Right lobe of liver (tissue), 6 donors: ENCODE measurements around the gene C15orf61. TPM values are rescaled to one million over a fixed set of nuclear protein-coding genes. Genes with fewer than 3 reads are reported as not detected.

Source experiments
- ATAC-seq, 4 donors: fragments of 200-7000 bp; cut with Tn5 transposase; one replicate each; pipeline ENCODE4 v1.9.1; 2020; ENCODE audit warnings: mild to moderate bottlenecking in 4 of 4, moderate library complexity in 4 of 4
- DNase-seq, 3 donors: peaks; one replicate each; pipeline ENCODE4 v3.0.0-alpha.2; 2020
- H3K27ac ChIP-seq, 3 donors: fragments of 200-600 bp; one replicate each; pipeline ENCODE4 v1.8.0; 2022
- H3K27me3 ChIP-seq, 2 donors: fragments of 200-600 bp; one replicate each; pipeline ENCODE4 v1.8.0; 2022
- H3K36me3 ChIP-seq, 4 donors: fragments of 200-600 bp; sonication (generic) in 1 of 4; one replicate each; pipeline versions ENCODE4 v1.5.1 to v1.8.0; 2017 to 2022; ENCODE audit warnings: control low read depth in 1 of 4
- H3K4me1 ChIP-seq, 4 donors: fragments of 200-600 bp; sonication (generic) in 1 of 4; one replicate each; pipeline versions ENCODE4 v1.5.1 to v1.8.0; 2017 to 2022; ENCODE audit warnings: control low read depth in 1 of 4
- H3K4me3 ChIP-seq, 3 donors: fragments of 200-600 bp; one replicate each; pipeline ENCODE4 v1.8.0; 2022
- H3K9me3 ChIP-seq, 4 donors: fragments of 200-600 bp; sonication (generic) in 1 of 4; one replicate each; pipeline versions ENCODE4 v1.5.1 to v1.8.0; 2017 to 2022; ENCODE audit warnings: control low read depth in 1 of 4
- CTCF ChIP-seq, 4 donors: fragments of 200-600 bp in 3 of 4; fragments of 450-650 bp in 1 of 4; IDR thresholded peaks; one replicate each; pipeline versions ENCODE4 v1.5.1 to v1.8.0; 2016 to 2022; ENCODE audit warnings: antibody characterized with exemption in 4 of 4, mild to moderate bottlenecking in 2 of 4
- POLR2A ChIP-seq: fragments of 450-650 bp; IDR thresholded peaks from one replicate; pipeline ENCODE4 v1.6.1; 2017; ENCODE audit warnings: antibody characterized with exemption, mild to moderate bottlenecking
- WGBS: methylation state at CpG from one replicate; pipeline ENCODE4 v1.1.6; 2018; ENCODE audit warnings: low coverage, low lambda C conversion rate; ENCODE audit not compliant: insufficient coverage; ENCODE audit errors: missing lambda C conversion rate; 5-methylcytosine and 5-hydroxymethylcytosine counted together
- intact Hi-C, 2 donors: fragments of 100-400 bp; cut with DNase I; formaldehyde crosslinking; loops; one replicate each; pipeline versions ENCODE4 v1.11.2 to v1.14.1; 2022
- long read RNA-seq: library from polyadenylated mRNA; unstranded; transcript quantifications from one replicate; pipeline ENCODE4 v2.0.0, GENCODE V29; 2019
- total RNA-seq, 6 experiments: library from RNA; depleted of rRNA in 2 of 6; stranded (reverse); fragments of >200 nt in 2 of 6; fragmentation: NEBNext Ultra II Directional in 3 of 6; extraction: Animal tissue kit (Norgen Biotek cat#: 25700) in 3 of 6; gene quantifications; one replicate each; pipeline versions ENCODE4 v1.1.0 to v1.2.4, GENCODE V29; 2016 to 2023
- donor health status: DM: no; HTN: yes; CAD: no.
- donor health status: DM: no; HTN: no; CAD: no.
- donor health status: DM: no; HTN: no; CAD: no.
- donor health status: DM: no; HTN: yes; CAD: no.
- donor health status: DM: no; HTN: yes; CAD: no.

Gene C15orf61
- 1 to 10 TPM; 1.4 to 3.0 (median 2.3) TPM for total RNA-seq
- long read RNA-seq, full-length matches to known transcripts = 12 of 12 reads
- long read RNA-seq, partial matches to known transcripts = 0 of 12 reads
- long read RNA-seq, other reads (novel, unspliced or antisense) = 0 of 12 reads

- peak; percentile 85 to 92 (median 89) for ATAC-seq
- WGBS = 0% methylated on average over 8 of the region's 94 CpGs
- Histone ChIP-seq H3K27ac (peak within 1 kb of the TSS; percentile 87 to 95 (median 94)), H3K27me3 (no peaks in the 10 kb centered on the region), H3K4me3 (peak within 1 kb of the TSS; percentile 86 to 92 (median 89)), H3K9me3 (no peaks in the 10 kb centered on the region), H3K4me1 (peaks cover 0 to 6% (median 2%) of the 10 kb centered on the region in 4 donors), H3K36me3 (no peaks in the 10 kb centered on the region)
- peak; percentile 91 to 94 (median 93) for DNase-seq
- intact Hi-C loops = no loop called here
- TF ChIP-seq POLR2A (peak; percentile 88), CTCF (IDR thresholded peaks at IDR 0.05) (peak in 1 of 4 donors; percentile 34)
Observed at GRCh38 chr15:67521029-67521782, at the start of gene C15orf61. C15orf61 (plus strand) TSS chr15:67521131; CDS start chr15:67521249, 118 bp downstream.

GRCh38 chr15:67472957-67473356 is 48.0 kb upstream of the C15orf61 start:
- no peak for ATAC-seq
- DNase-seq = no peak
- intact Hi-C loops = no loop called here
- Histone ChIP-seq H3K9me3 (no peaks in the 10 kb centered on the region), H3K4me1 (no peaks in the 10 kb centered on the region), H3K36me3 (no peaks in the 10 kb centered on the region), H3K27me3 (no peaks in the 10 kb centered on the region), H3K4me3 (no peak overlapping the region), H3K27ac (no peak overlapping the region)
- TF ChIP-seq CTCF (IDR thresholded peaks at IDR 0.05) (no peak), POLR2A (no peak)
- 50% methylated on average over 1 of the region's 1 CpG for WGBS

GRCh38 chr15:67474405-67475110 is 46.4 kb upstream of the C15orf61 start:
- intact Hi-C loops = no loop called here
- no peak for DNase-seq
- Histone ChIP-seq H3K27ac (no peak overlapping the region), H3K36me3 (no peaks in the 10 kb centered on the region), H3K4me3 (no peak overlapping the region), H3K4me1 (no peaks in the 10 kb centered on the region), H3K27me3 (no peaks in the 10 kb centered on the region), H3K9me3 (no peaks in the 10 kb centered on the region)
- ATAC-seq = no peak
- TF ChIP-seq CTCF (IDR thresholded peaks at IDR 0.05) = no peak
- TF ChIP-seq POLR2A = no peak
- whole genome bisulfite sequencing = 76% methylated on average over 5 of the region's 5 CpGs

- Histone ChIP-seq H3K27me3 (no peaks in the 10 kb centered on the region), H3K36me3 (no peaks in the 10 kb centered on the region), H3K4me3 (no peak overlapping the region), H3K27ac (no peak overlapping the region), H3K4me1 (no peaks in the 10 kb centered on the region), H3K9me3 (no peaks in the 10 kb centered on the region)
- TF ChIP-seq CTCF (IDR thresholded peaks at IDR 0.05) (no peak), POLR2A (no peak)
- WGBS = 81% methylated on average over 3 of the region's 5 CpGs
- ATAC-seq = no peak
- DNase-seq = no peak
- intact Hi-C loops = no loop called here
Observed at GRCh38 chr15:67479781-67480505, 41.0 kb upstream of the C15orf61 start.
